Brain microvascular endothelial cell (primary cell): ENCODE results near the gene MYD88.
A peak's percentile ranks its signal among the peaks of the same experiment; 100 is the strongest.

Experiments
- DNase-seq: peaks from one replicate; pipeline ENCODE4 v3.0.0-alpha.2; 2020
- H3K27ac ChIP-seq: fragments of 250-450 bp; sonication (Bioruptor Pico); 2 replicates; pipeline ENCODE4 v1.5.1; 2020; ENCODE audit warnings: mild to moderate bottlenecking, moderate library complexity
- H3K27me3 ChIP-seq: fragments of 250-450 bp; sonication (Bioruptor Pico); replicated peaks from 2 replicates; pipeline ENCODE4 v1.5.1; 2020; ENCODE audit warnings: mild to moderate bottlenecking
- H3K36me3 ChIP-seq: fragments of 250-450 bp; sonication (Bioruptor Pico); replicated peaks from 2 replicates; pipeline ENCODE4 v1.5.1; 2020; ENCODE audit warnings: mild to moderate bottlenecking
- H3K4me3 ChIP-seq: 2 replicates; pipeline ENCODE4 v1.5.1; 2011; ENCODE audit warnings: low read depth, mild to moderate bottlenecking, control low read depth, low read length, moderate library complexity
- in situ Hi-C: cut with HindIII; loops from 2 replicates; pipeline ENCODE4 v1.10.0; 2017; ENCODE audit warnings: low sequenced_read_pairs, low pct_ligation_motif_present
- TF ChIP-seq, protein P1 (sequence below): IDR thresholded peaks from 2 replicates; pipeline ENCODE4 v1.5.1; 2011; ENCODE audit warnings: low read depth, mild to moderate bottlenecking, moderate library complexity, low read length, control low read depth, inconsistent platforms; ENCODE audit errors: missing control alignments

The MYD88 gene

GRCh38 chr3:38127611-38128302, 10.7 kb upstream of the MYD88 start:
- DNase-seq, result no peak
- H3K27me3 ChIP-seq, result no peaks in the 10 kb centered on the region
- in situ Hi-C loops, result no loop called here
- no peak overlapping the region for H3K27ac ChIP-seq
- H3K36me3 ChIP-seq, result peaks cover 60% of the 10 kb centered on the region
- TF ChIP-seq, protein P1, sequence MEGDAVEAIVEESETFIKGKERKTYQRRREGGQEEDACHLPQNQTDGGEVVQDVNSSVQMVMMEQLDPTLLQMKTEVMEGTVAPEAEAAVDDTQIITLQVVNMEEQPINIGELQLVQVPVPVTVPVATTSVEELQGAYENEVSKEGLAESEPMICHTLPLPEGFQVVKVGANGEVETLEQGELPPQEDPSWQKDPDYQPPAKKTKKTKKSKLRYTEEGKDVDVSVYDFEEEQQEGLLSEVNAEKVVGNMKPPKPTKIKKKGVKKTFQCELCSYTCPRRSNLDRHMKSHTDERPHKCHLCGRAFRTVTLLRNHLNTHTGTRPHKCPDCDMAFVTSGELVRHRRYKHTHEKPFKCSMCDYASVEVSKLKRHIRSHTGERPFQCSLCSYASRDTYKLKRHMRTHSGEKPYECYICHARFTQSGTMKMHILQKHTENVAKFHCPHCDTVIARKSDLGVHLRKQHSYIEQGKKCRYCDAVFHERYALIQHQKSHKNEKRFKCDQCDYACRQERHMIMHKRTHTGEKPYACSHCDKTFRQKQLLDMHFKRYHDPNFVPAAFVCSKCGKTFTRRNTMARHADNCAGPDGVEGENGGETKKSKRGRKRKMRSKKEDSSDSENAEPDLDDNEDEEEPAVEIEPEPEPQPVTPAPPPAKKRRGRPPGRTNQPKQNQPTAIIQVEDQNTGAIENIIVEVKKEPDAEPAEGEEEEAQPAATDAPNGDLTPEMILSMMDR, result no peak
- H3K4me3 ChIP-seq, result no peak overlapping the region

DNA sequence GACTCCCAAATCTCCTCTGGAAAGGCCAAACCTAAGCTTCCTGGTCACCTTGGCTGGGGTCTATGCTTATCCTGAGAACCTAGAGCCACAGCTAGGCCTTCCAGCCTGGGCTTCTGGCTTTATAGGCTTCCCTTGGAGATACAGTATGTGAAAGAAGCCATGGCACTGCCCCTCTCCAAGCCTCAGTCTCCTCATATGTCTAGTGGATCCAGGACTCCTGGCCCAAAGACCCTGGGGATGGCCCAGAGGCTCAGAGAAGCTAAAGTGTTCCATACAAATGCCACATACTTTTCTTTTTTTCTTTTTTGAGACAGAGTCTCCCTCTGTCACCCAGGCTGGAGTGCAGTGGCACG, 10.2 kb upstream of the MYD88 start:
- in situ Hi-C loops, result no loop called here
- Histone ChIP-seq H3K36me3 (peaks cover 55% of the 10 kb centered on the region), H3K4me3 (no peak overlapping the region), H3K27ac (no peak overlapping the region), H3K27me3 (no peaks in the 10 kb centered on the region)
- TF ChIP-seq, protein P1, result no peak
- DNase-seq, result no peak

DNA sequence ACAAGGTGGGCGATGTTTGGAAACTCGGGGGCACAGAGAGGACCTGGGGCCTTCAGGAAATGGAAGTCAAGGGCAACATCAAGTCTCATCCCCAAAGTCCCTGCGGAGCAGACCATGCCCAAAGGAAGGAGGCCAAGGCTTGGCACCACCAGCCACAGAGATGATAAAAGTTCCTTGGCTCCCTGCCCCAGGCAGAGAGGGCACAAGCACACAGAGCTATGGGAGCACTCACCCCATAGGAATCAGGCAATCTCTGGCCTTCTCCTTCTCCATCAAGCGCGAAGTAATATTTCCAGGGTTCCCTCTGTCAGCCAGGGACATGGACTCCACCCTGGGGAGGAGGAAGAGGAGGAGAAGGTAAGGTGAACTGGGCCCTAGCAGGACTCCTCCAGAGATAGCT, 9.4 kb upstream of the MYD88 start:
- DNase-seq, result no peak
- Histone ChIP-seq H3K36me3 (peaks cover 55% of the 10 kb centered on the region), H3K4me3 (no peak overlapping the region), H3K27me3 (no peaks in the 10 kb centered on the region), H3K27ac (no peak overlapping the region)
- in situ Hi-C loops, result no loop called here
- TF ChIP-seq, protein P1, result no peak

DNA sequence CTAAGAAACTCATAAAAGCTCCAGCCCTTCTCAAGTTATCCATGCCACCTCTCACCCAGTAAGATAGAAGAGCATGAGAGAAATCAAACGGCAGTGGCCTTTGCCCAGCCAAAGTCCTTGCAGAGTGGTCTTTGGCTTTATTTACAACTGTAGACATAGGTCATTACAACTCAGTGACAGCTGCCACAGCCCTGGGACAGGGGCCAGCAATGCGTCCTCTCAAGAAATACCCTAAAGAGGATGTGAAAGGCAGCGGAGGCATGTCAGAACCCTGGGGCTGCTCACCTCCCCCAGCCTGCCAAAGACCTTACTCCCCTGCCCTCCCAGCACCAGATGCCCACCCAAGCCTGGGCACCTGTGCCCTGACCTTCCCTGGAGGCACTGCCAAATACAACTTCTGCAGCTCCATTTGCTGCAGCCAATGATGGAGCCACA, 7.8 kb upstream of the MYD88 start:
- in situ Hi-C loops, result no loop called here
- Histone ChIP-seq H3K36me3 (peaks cover 51% of the 10 kb centered on the region), H3K27ac (no peak overlapping the region), H3K4me3 (no peak overlapping the region), H3K27me3 (no peaks in the 10 kb centered on the region)
- DNase-seq, result no peak
- TF ChIP-seq, protein P1, result no peak

DNA sequence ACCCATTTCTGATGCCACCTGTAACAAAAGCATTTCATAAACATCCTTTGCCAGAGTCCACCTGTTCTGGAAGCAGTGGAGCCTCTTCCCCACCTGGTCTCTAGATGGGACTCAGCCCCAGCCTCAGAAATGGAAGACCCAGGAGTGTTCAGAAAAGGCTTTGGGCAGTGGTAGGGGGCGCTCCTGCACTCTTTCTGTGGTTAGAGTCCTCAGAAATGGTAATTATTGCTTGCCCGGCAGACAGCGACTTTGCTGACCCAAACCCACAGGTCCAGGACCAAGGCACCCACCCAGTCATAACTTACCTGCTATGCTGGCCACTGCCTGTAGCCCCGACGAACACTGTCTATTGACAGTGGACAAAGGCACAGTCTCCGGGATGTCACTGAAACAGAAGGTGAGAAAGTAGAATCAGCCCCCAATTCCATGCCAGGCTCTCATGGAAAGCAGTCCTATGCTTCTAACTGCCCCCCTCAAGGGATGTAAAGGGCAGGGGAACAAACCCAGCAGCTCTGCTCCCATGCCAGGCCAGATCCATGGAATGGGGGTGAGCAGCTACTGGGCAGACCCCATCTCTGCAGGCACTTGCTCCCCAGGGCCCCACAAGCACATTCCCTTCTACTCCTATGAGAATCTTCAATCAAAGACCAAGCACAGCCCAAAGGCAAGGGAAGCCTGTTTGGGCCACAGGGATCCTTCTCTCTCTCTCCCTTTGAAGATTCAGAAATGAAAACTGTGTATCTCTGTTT, 6.7 kb upstream of the MYD88 start:
- in situ Hi-C loops, result no loop called here
- peaks cover 41% of the 10 kb centered on the region for H3K36me3 ChIP-seq
- H3K27ac ChIP-seq, result no peak overlapping the region
- peak; percentile 45 for DNase-seq
- H3K27me3 ChIP-seq, result no peaks in the 10 kb centered on the region
- no peak overlapping the region for H3K4me3 ChIP-seq
- TF ChIP-seq, protein P1, result peak; percentile 84
